ENCODE measurements around the gene TMA16. TPM values are rescaled to one million over a fixed set of nuclear protein-coding genes. Genes with fewer than 3 reads are reported as not detected.

The TMA16 gene
- total RNA-seq, 4 donors from 2014 or later, result 4.0 to 15.4 (median 8.7) TPM

- Histone ChIP-seq H3K27ac (no peak overlapping the region), H3K27me3 (no peaks in the 10 kb centered on the region), H3K4me3 (no peak overlapping the region), H3K9me3 (no peaks in the 10 kb centered on the region), H3K4me1 (no peaks in the 10 kb centered on the region), H3K36me3 (peaks cover 0 to 40% of the 10 kb centered on the region in 2 donors)
- in situ Hi-C loops (cut with MboI; ENCODE audit: low sequenced_read_pairs in 4 of 4) (loop anchor here in 1 of 4 donors (25.0 kb wide), 1 partner anchor 112 kb away; no protein-coding TSS in a partner anchor), intact Hi-C loops (cut with DNase I; ENCODE audit: low total_unique reads) (no loop called here)
- DNase-seq (no peak), ATAC-seq (no peak)
- TF ChIP-seq, protein P1, sequence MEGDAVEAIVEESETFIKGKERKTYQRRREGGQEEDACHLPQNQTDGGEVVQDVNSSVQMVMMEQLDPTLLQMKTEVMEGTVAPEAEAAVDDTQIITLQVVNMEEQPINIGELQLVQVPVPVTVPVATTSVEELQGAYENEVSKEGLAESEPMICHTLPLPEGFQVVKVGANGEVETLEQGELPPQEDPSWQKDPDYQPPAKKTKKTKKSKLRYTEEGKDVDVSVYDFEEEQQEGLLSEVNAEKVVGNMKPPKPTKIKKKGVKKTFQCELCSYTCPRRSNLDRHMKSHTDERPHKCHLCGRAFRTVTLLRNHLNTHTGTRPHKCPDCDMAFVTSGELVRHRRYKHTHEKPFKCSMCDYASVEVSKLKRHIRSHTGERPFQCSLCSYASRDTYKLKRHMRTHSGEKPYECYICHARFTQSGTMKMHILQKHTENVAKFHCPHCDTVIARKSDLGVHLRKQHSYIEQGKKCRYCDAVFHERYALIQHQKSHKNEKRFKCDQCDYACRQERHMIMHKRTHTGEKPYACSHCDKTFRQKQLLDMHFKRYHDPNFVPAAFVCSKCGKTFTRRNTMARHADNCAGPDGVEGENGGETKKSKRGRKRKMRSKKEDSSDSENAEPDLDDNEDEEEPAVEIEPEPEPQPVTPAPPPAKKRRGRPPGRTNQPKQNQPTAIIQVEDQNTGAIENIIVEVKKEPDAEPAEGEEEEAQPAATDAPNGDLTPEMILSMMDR (IDR thresholded peaks at IDR 0.05 in 4 of 5, conservative IDR thresholded peaks at IDR 0.05 in 1 of 5), result no peak
- no peak for TF ChIP-seq POLR2A (IDR thresholded peaks at IDR 0.05)
These were observed 29.4 kb downstream of the TMA16 start for GRCh38 chr4:163523791-163524365.

GRCh38 chr4:163525982-163526381, 31.5 kb downstream of the TMA16 start:
- H3K4me1 ChIP-seq, result no peaks in the 10 kb centered on the region
- DNase-seq (no peak), ATAC-seq (no peak)
- H3K4me3 ChIP-seq, result no peak overlapping the region
- peaks cover 0 to 41% of the 10 kb centered on the region in 2 donors for H3K36me3 ChIP-seq
- H3K27me3 ChIP-seq, result no peaks in the 10 kb centered on the region
- TF ChIP-seq, protein P1 (IDR thresholded peaks at IDR 0.05 in 4 of 5, conservative IDR thresholded peaks at IDR 0.05 in 1 of 5), result no peak
- H3K9me3 ChIP-seq, result no peaks in the 10 kb centered on the region
- intact Hi-C loops (cut with DNase I; ENCODE audit: low total_unique reads) (no loop called here), in situ Hi-C loops (cut with MboI; ENCODE audit: low sequenced_read_pairs in 4 of 4) (loop anchor here in 2 of 4 donors (25.0 kb wide), 2 partner anchors 1039 to 1211 kb away; no protein-coding TSS in a partner anchor)
- H3K27ac ChIP-seq, result no peak overlapping the region

GRCh38 chr4:163527172-163527571, 32.7 kb downstream of the TMA16 start:
- DNase-seq, result no peak
- Histone ChIP-seq H3K4me3 (no peak overlapping the region), H3K9me3 (no peaks in the 10 kb centered on the region), H3K36me3 (peaks cover 0 to 41% of the 10 kb centered on the region in 2 donors), H3K4me1 (no peaks in the 10 kb centered on the region), H3K27ac (no peak overlapping the region), H3K27me3 (no peaks in the 10 kb centered on the region)
- intact Hi-C loops (cut with DNase I; ENCODE audit: low total_unique reads) (no loop called here), in situ Hi-C loops (cut with MboI; ENCODE audit: low sequenced_read_pairs in 4 of 4) (loop anchor here in 2 of 4 donors (25.0 kb wide), 2 partner anchors 1040 to 1210 kb away; no protein-coding TSS in a partner anchor)
- TF ChIP-seq, protein P1 (IDR thresholded peaks at IDR 0.05 in 4 of 5, conservative IDR thresholded peaks at IDR 0.05 in 1 of 5), result no peak
- TF ChIP-seq POLR2A (IDR thresholded peaks at IDR 0.05), result no peak
- ATAC-seq, result no peak

GRCh38 chr4:163528653-163529052, 34.2 kb downstream of the TMA16 start:
- no peak for DNase-seq
- Histone ChIP-seq H3K4me1 (no peaks in the 10 kb centered on the region), H3K27ac (no peak overlapping the region), H3K4me3 (no peak overlapping the region), H3K9me3 (no peaks in the 10 kb centered on the region), H3K27me3 (no peaks in the 10 kb centered on the region), H3K36me3 (peaks cover 0 to 33% of the 10 kb centered on the region in 2 donors)
- ATAC-seq, result no peak
- in situ Hi-C loops (cut with MboI; ENCODE audit: low sequenced_read_pairs in 4 of 4) (loop anchor here in 2 of 4 donors (25.0 kb wide), 2 partner anchors 1041 to 1209 kb away; no protein-coding TSS in a partner anchor), intact Hi-C loops (cut with DNase I; ENCODE audit: low total_unique reads) (no loop called here)
- TF ChIP-seq, protein P1 (IDR thresholded peaks at IDR 0.05 in 4 of 5, conservative IDR thresholded peaks at IDR 0.05 in 1 of 5), result no peak
- no peak for TF ChIP-seq POLR2A (IDR thresholded peaks at IDR 0.05)
